ENCODE results near the gene SMARCA5. TPM values are rescaled to one million over a fixed set of nuclear protein-coding genes. Genes with fewer than 3 reads are reported as not detected.

SMARCA5 gene
- total and polyA plus RNA-seq, 4 donors, result 6.8 to 34.7 (median 12.6) TPM

- Histone ChIP-seq H3K4me1 (ENCODE audit: control insufficient read depth in 4 of 4, insufficient read depth in 4 of 4, low read length in 3 of 4) (peaks cover 0 to 7% (median 1%) of the 10 kb centered on the region in 4 donors), H3K4me3 (ENCODE audit: low read depth in 1 of 3, low read length in 3 of 3) (no peak overlapping the region), H3K9me3 (ENCODE audit: control insufficient read depth in 4 of 4, low read length in 3 of 4) (no peaks in the 10 kb centered on the region), H3K9ac (ENCODE audit: low read depth in 1 of 2, low read length in 2 of 2) (no peak overlapping the region), H3K27ac (ENCODE audit: low read depth in 1 of 2, low read length in 2 of 2) (no peak overlapping the region), H3K27me3 (ENCODE audit: control insufficient read depth in 4 of 4, insufficient read depth in 4 of 4, low read length in 3 of 4) (no peaks in the 10 kb centered on the region), H3K36me3 (ENCODE audit: control insufficient read depth in 4 of 4, insufficient read depth in 3 of 4, low read depth in 1 of 4, low read length in 3 of 4) (peaks cover 1 to 59% (median 37%) of the 10 kb centered on the region in 4 donors)
- no peak for TF ChIP-seq SP1 (IDR thresholded peaks at IDR 0.05)
- no peak for TF ChIP-seq YY1 (IDR thresholded peaks at IDR 0.05)
- no peak for TF ChIP-seq NR2F2 (IDR thresholded peaks at IDR 0.05)
- no peak for TF ChIP-seq MAX (IDR thresholded peaks at IDR 0.05)
- TF ChIP-seq JUND (IDR thresholded peaks at IDR 0.05), result no peak
- no peak for TF ChIP-seq REST (IDR thresholded peaks at IDR 0.05)
- no peak for TF ChIP-seq TAF1 (conservative IDR thresholded peaks at IDR 0.05)
- TF ChIP-seq ZBTB33 (IDR thresholded peaks at IDR 0.05), result no peak
- no peak for TF ChIP-seq ATF3 (IDR thresholded peaks at IDR 0.05)
- no peak for TF ChIP-seq CTCF (IDR thresholded peaks at IDR 0.05; ENCODE audit: low read depth, low read length, missing input control)
- no peak for TF ChIP-seq RXRA (IDR thresholded peaks at IDR 0.05)
- TF ChIP-seq EGR1 (IDR thresholded peaks at IDR 0.05; ENCODE audit: low read depth in 2 of 2), result no peak
- TF ChIP-seq RAD21 (IDR thresholded peaks at IDR 0.05), result no peak
- no peak for TF ChIP-seq FOXA1 (IDR thresholded peaks at IDR 0.05)
- no peak for TF ChIP-seq HNF4A (conservative IDR thresholded peaks at IDR 0.05)
- no peak for TF ChIP-seq HNF4G (IDR thresholded peaks at IDR 0.05)
- no peak for TF ChIP-seq FOXA2 (IDR thresholded peaks at IDR 0.05)
- TF ChIP-seq GABPA (IDR thresholded peaks at IDR 0.05 in 1 of 2, conservative IDR thresholded peaks at IDR 0.05 in 1 of 2), result no peak
- DNase-seq (ENCODE audit: low spot score), result no peak
- 94% methylated on average over 2 of the region's 2 CpGs for WGBS
Observed at GRCh38 chr4:143549928-143550327, 36.4 kb downstream of the SMARCA5 start.

Measured in liver (tissue), 9 donors.